Stimulated activated CD4-positive, alpha-beta T cell treated with anti-CD3 and anti-CD28 coated beads, TNF-alpha, amount 100 ng/mL, for 24 hours (primary cell): ENCODE data around the gene TBC1D22B.

Experiments used
- DNase-seq, 3 experiments: peaks; one replicate each; pipeline ENCODE4 v3.0.0-alpha.2; 2020; ENCODE audit warnings: low read depth in 3 of 3

TBC1D22B gene, protein sequence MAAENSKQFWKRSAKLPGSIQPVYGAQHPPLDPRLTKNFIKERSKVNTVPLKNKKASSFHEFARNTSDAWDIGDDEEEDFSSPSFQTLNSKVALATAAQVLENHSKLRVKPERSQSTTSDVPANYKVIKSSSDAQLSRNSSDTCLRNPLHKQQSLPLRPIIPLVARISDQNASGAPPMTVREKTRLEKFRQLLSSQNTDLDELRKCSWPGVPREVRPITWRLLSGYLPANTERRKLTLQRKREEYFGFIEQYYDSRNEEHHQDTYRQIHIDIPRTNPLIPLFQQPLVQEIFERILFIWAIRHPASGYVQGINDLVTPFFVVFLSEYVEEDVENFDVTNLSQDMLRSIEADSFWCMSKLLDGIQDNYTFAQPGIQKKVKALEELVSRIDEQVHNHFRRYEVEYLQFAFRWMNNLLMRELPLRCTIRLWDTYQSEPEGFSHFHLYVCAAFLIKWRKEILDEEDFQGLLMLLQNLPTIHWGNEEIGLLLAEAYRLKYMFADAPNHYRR

DNA sequence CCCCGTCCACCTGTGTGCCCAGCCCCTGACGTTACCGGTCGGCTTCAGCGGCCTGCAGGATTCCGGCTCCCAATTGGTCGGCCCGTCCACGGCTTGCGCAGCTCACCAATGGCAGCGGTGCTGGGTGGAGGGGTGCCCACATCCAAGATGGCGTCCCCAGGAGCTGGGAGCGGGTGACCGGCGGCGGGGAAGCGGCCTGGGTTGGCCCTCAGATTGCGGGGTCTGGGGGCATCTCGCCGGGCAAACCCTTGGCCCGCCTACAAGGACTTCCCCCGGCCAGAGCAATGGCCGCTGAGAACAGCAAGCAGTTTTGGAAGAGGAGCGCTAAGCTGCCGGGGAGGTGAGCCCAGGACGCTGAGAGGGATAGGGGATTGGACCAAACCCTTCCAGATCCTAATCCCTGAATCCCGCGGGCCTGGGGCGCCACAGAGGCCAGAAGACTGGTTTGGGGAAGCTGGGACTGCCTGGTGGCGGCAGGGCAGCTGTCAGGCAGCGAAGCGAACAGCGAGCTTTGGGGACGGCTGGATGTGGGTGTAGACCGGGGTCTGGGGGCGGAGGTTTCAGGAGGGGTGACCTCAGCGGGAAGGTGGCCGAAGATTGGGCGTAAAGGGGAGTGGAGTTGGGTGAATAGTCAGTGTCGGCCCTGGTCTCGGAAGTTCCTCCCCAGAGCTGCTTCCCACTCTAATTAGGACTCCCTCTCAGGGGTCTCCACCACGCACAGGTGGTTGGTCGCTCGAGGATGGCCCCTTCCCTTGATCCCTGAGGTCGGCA is at the start of gene TBC1D22B, which contains the start of gene TMEM217:
Gene TBC1D22B (plus strand): TSS at position 139 of the 771 bp plus-strand sequence. CDS start 146 bp downstream, at position 285.
Gene TMEM217 (minus strand): TSS at position 511 of the 771 bp plus-strand sequence. CDS start 39,114 bp downstream, outside the sequence.
- DNase-seq = peak; percentile 94 to 96 (median 95)

DNA sequence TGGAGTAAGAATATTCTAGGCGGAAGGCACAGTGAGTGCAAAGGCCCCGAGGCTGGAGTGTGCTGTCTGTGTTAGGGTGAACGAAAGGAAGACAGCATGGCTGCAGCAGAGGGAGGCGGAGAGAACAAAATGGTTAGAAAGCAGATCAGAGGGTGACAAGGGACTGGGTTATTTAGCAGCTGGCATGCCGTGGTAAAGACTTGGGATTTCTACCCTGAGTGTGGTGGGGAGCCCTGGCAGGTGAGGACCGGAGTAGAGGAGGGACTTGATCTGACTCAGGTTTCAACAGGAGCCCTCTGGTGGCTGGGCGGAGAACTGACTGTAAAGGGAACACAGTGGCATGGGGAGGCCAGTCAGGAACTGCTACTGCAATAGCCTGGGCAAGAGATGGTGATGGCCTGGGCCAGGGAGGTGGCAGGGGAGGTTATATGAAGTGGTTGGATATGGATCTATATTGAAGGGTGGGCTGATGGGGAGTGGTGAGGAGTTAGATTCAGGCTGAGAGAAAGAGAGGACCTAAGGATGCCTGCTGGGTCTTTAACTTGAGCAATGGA is 49.6 kb upstream of the TBC1D22B start:
- peak; percentile 74 to 91 (median 81) for DNase-seq

DNA sequence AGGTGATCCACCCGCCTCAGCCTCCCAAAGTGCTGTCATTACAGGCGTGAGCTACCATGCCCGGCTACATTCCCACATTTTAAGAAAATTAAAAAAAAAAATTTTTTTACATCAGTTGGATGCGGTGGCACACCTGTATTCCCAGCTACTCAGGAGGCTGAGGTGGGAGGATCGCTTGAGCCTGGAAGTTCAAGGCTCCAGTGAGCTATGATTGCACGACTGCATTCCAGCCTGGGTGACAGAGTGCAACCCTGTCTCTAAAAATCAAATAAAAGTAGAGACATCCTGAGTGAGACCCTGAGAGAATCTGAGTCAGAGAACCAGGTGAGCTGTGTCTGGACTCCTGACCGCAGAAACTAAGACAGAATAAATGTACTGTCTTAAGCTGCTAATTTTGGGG is 48.8 kb upstream of the TBC1D22B start:
- DNase-seq = no peak

DNA sequence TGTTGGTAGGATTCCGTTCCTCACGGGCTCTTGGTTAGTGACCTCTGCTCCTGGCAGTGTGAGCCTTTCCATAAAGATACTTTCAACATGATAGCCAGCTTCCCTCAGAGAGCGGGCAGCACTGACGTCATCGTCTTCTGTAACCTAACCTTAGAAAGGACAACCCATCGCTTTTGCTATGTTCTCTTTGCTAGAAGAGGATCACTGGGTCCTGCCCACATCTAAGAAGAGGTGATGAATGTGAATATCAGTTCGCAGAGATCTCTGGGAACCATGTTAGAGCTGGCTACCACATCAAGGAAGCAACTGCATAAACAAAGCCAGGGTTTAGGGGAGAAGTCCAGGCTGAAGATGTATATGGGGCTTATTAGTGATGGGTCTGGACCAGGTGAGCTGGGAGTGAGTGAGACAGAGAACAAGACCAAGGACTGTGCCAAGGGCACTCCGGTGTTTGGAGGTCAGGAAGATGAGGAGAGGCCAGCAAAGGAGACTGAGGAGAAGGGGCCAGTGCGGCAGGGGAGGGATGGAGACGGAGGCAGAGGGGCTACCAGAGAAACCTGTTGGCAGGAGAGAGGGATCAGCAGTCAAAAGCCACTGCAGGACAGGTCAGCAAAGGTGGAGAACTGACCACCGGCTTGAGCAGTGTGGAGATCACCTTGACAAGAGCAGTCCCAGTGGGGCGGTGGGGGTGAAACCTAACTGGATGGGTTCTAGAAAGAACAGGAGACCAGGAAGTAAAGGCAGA is 47.9 kb upstream of the TBC1D22B start:
- no peak for DNase-seq

DNA sequence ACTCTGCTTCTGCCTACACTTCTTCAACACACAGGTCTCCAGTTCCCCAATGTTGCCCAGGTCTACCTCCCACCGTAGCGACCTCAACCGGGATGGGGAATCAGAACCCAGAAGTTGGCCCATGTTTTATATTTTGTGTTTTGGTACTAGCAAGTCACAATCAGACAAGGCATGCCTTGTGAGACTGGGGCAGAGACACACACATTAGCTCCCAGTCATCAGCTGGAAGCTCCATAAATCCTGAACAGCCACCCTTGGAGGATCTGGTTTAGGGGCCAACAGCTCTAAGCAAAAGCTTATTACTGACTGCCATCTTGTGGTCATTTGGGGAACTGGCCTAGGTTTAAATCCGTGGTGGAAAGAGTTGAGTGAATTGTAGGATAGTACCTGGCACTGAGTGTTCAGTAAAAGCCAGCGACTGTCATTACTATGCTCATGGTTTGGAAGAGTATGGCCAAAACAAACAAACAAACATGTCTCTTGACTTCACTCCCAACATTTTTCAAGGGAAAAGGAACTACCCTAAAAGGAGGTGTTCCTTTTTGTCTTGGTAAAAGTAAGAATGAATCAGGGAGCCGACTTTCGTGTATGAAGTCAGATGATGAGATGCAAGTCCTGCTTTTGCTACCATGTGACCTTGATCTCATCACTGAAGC is 47.1 kb upstream of the TBC1D22B start:
- DNase-seq = peak; percentile 60 to 78 (median 61)

DNA sequence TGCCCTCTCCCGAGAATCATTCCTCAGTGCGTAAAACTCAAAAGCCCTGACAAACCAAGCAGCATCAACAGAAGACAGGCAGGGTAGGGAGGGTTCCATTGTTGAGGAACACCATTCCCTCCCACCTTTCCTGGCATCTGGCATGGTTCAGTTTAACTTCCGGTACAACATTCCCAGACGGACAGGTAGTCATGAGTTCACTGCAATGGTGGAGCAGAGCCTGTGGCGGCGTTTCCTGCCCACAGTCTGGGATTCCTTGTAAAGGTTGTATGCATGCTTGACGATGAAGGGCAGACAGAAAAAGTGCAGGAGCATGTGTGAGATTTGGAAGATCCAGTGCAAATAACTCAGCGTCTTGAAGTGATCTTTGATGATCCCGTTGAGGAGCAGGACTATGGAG is 45.3 kb upstream of the TBC1D22B start:
- no peak for DNase-seq

DNA sequence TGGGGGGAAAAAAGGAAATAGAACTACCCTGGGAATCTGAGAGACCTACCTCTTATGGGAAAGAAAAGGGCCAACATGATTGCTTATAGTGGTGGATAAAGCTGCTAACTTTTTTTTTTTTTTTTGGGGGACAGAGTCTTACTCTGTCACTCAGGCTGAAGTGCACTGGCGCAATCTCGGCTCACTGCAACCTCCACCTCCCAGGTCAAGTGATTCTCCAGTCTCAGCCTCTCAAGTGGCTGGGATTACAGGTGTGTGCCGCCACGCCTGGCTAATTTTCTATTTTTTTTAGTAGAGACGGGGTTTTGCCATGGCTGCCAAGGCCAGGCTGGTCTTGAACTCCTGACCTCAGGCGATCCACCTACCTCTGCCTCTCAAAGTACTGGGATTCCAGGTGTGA is 39.5 kb upstream of the TBC1D22B start:
- no peak for DNase-seq

DNA sequence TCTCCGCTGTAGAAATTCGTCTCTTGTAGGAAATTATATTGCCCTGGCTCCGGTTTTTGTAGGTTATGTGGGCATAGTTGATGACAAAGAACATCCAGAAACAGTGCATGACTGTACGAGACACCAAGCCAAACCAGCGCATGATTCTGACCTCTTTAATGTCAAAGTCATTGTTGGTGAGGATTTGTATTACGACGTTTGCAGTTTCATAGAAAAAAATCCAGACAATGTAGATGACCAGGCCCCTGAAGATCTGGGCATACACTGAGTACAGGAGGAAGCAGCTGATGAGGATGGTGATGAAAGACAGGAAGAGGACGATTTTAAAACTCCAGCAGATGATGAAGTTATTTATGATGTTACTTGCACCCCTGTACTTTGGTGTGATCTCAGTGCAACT is 39.1 kb upstream of the TBC1D22B start:
- no peak for DNase-seq

DNA sequence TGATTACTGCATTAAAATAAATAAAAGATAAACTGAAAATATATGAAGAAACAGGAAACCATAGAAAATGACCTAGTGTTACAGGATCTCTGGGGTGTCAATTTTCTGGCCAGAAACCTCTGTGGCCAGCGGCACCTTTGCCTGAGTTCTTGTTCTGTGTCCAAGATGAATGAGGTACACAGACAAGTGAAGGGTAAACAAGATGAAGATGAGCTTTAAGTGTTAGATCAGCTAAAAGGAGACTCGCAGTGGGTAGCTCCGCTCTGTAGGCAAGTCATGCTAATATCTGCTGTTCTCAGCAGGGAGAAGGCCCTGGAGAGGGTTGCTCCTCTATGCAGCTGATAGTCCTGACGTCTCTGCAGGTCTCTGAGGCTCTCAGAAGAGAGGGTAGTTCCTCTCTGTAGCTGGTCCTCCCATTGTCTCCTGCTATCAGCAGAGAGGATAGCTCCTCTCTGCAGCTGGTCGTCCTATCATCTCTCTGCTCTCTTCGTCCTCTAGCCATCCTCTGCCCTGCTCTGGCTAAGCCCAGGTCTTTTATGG is 35.9 kb upstream of the TBC1D22B start:
- DNase-seq = no peak

DNA sequence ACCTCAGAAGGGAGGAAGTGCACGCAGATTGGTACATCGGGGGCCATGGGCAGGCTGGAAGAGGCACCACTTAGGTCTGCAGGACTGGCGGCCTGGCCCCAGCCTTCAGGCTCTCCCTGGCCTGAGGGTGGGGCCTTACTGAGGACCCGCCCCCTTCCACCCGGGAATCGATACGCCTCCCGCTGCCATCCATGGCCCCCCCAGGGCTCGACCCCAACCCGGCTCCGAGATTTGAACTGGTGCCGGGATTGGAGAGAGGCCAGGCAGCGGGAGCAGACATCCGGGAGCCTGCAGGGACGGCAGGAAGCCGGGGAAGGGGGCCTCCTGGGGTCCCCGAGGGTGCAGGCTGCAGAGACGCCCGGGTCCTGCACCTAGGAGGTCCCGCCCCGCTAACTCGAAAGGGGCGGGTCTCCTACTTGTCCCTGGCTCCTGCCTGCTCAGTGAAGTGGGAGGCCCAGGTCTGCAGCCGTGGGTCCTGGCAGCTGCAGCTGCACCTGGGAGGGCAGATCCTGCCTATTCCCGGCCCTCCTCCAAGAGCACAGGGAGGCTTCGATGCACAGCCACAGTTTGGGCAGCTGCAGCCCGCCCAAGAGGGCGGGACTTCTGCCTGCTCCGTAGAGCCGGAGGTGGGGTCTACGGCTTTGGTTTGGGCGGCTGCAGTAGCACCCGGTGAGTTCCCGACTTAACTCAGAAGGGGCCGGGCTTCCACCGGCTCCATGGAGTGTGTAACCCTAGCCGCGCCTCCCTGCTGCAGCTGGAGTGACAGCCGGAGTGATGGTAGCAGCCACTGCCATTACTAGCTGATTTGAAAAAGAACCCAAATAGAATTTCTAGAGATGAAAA is 35.2 kb upstream of the TBC1D22B start:
- peak; percentile 36 to 77 (median 47) for DNase-seq

DNA sequence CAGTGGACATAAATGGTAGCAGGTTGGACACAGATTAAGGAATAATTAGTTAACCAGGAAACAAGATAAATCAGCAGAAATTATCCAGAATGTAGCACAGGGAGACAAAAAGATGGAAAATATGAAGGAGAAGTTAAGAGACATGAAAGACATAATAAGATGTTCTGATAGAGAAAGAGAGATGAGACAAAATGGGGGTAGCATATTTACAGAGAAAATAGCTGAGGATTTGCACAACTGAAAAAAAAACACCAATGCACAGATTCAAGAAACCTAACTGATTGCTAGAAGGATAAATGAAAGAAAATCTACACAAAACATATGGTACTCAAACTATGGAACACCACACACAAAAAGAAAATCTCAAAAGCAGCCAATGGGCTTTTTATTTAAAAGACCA is 34.6 kb upstream of the TBC1D22B start:
- no peak for DNase-seq

DNA sequence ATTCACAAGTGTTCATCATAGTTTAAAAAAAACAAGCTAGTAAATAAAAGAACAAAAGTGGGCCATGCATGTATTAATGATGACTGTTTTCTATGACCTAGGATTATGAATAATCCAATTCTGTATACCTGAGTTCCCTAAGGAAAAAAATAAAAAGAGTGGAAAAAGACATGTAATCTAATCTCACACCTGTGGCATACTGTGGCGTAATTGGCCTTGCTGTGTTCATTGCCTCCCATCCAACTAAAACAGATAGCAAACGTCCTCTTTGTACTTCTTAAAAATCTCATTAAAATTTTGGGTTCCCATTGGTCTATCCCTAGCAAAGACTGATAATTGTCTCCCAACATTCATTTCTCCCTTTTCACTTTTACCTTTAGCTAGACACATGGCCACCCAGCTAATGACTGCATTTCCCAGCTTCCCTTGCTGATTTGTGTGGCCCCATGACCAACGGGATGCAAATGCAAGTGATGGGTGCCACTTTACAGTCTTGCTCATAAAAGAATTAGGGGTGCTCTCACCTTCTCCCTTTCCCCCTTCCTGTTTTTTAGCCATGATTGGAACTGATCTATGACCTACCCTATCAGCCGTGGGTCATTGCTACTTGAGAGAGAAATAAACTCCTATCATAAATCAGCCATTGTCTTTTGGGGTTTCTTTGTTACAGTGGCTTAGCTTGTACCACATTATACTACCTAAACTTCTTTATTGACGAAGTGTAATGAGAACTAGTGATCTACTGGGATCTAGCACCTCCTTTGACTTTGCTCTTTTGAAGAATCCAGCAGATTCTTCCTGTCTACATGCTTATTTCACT is 32.0 kb upstream of the TBC1D22B start:
- DNase-seq = no peak

DNA sequence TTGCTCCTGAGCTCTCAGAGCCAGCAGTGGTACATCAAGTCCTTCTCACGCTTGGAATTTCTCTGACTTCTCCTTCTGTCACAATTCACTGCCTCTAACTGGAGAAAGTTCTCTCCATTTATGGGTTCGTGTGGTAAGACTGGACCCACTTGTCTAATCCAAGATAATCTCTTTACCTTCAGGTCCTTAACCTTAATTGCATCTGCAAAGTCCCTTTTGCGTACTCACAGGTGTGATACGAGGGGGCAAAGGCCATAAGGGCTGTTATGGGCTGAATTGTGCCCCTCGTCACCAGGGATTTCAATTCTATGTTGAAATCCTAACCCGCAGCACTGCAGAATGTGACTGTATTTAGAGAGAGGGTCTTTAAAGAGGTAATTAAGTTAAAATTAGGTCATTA is 27.5 kb upstream of the TBC1D22B start:
- DNase-seq = no peak

DNA sequence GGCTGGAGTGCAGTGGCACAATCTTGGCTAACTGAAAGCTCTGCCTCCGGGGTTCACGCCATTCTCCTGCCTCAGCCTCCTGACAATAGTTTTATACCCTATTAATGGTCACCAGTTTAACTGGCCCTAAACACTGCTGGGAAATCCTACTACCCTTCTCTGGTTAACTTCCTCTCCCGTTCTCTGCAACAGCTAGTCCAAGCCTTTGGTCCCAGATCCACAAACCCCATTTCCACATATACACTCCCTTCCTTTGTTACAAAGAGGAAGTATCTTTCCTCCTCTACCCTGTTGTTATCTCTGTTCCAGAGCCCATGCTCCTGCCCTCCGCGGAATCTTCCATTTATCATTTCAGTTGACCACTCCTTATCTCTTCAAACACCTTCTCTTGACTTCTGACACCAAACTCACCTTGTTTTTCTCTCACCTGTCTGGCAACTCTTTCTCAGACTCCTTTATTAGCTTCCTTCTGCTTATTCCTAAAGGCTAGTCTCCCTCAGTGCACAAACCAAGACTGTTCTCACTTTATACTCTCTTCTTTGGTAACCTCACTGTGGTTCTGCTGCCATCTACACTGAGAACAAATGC is 25.0 kb upstream of the TBC1D22B start:
- DNase-seq = no peak

DNA sequence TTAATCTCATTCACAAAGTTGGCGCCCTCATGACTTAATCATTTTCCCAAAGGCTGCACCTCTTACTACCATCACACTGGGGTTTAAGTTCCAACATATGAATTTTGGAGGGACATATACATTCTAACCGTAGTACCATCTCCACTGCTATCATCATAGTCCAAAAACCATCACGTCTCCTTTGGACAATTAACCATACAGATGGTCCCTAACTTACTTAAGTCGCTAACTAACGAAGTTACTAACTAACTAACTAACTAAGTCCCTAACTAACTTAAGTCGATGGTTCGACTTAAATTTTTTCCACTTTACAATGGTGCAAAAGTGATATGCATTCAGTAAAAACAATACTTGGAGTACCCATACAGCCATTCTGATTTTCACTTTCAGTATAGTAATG is 24.0 kb upstream of the TBC1D22B start:
- no peak for DNase-seq

DNA sequence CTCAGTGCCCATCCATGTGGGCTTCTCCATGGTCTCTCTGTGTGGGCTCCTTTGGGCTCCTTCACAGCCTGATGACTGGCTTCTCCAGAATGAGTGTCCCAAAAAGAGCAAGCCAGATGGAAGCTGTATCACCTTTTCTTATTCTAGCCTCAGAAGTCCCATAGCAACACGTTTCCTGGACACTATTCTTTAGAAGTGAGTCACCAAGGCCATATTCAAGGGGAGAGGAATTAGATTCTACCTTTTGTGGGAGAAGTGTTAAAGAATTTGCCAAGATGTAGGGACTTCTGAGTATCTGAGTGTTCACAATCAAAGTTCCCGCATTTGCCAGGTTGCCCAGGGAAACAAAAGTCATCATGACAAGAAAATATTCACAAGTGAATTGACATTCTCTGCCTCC is 20.7 kb upstream of the TBC1D22B start:
- DNase-seq = no peak

DNA sequence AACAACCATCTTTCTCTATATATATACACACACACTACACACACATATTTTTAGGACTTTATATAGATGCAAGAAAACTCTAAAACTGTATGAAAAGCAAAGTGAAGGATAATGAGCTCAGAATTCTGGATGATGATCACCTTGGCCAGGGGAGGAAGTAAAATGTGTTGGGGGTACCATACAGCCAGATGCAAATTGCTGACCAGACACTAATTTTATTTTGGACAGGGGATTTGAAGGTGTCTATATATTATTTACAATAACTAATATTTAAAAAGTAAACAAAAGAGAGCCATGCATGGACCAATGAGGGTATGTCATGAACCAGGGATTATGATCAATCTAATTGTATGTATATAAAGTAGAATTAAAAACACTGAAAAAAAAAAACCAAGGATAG is 19.8 kb upstream of the TBC1D22B start:
- no peak for DNase-seq

DNA sequence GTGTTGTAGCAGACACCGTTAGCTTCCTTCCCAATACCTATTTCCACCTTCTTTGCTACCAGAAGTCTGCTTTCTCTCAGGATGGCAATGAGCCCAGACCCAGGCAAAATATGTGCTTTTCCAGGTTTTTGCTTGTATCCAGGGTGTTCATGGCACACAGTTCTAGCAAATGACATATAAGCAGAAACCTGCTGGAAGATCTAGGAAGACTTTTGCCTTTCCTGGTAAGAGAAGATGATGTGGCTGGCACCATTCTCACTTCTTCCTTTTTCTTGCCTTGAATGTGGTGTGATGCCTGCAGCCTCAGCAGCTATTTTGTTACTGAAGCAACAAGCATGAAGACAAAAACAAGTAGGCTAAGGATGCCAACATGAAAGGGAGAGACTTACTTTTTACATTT is 19.2 kb upstream of the TBC1D22B start:
- DNase-seq = no peak

DNA sequence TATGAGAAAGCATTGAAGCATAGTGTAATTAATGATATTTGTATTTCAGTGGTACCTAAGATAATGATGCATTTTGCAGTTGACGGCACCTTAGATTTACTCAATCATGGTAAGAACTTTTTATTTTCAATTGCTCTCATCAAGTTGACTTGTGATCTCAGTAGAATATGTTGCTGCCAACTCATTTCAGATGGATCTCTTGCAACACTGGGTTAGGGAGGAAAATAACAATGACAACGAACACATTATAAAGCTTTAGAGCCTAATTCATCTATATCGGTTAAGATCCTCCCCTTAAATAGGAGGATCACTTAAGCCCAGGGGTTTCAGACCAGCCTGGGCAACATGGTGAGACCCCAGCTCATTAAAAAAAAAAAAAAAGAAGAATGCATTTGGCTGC is 18.0 kb upstream of the TBC1D22B start:
- DNase-seq = no peak
